Thyroid gland (tissue), 4 donors: ENCODE results near the gene EBNA1BP2.

Experiments
- CTCF ChIP-seq, 6 experiments: fragments of 200-600 bp in 3 of 6; fragments of 450-650 bp in 3 of 6; sonication (generic) in 3 of 6; IDR thresholded peaks; one replicate each; pipeline ENCODE4 v1.5.1; 2016 to 2019; ENCODE audit warnings: antibody characterized with exemption in 6 of 6, mild to moderate bottlenecking in 2 of 6, inconsistent platforms in 1 of 6, moderate library complexity in 1 of 6
- POLR2A ChIP-seq, 2 donors: fragments of 450-650 bp; IDR thresholded peaks; one replicate each; pipeline ENCODE4 v1.6.1; 2017; ENCODE audit warnings: antibody characterized with exemption in 2 of 2, mild to moderate bottlenecking in 2 of 2, moderate library complexity in 1 of 2

GRCh38 chr1:43204394-43204793 is 32.3 kb upstream of the EBNA1BP2 start:
- TF ChIP-seq CTCF (IDR thresholded peaks at IDR 0.05), result no peak
- TF ChIP-seq POLR2A (IDR thresholded peaks at IDR 0.05), result no peak
